PFSK-1 (cell line): Measurements from ENCODE around the gene PPP1R8.
A peak's percentile ranks its signal among the peaks of the same experiment; 100 is the strongest.

Experiments
- POLR2AphosphoS5 ChIP-seq: IDR thresholded peaks from 2 replicates; pipeline ENCODE4 v1.6.1; 2012; ENCODE audit warnings: low read depth, mild to moderate bottlenecking, control low read depth, low read length, moderate library complexity
- TF ChIP-seq, protein P1 (sequence below), 2 experiments: IDR thresholded peaks; 2 replicates each; pipeline versions ENCODE4 v1.6.1 to v1.8.0; 2011 to 2012; ENCODE audit warnings: low read depth in 2 of 2, low read length in 2 of 2, control low read depth in 1 of 2, inconsistent platforms in 1 of 2, mild to moderate bottlenecking in 1 of 2, moderate library complexity in 1 of 2; ENCODE audit not compliant: insufficient read depth in 1 of 2

DNA sequence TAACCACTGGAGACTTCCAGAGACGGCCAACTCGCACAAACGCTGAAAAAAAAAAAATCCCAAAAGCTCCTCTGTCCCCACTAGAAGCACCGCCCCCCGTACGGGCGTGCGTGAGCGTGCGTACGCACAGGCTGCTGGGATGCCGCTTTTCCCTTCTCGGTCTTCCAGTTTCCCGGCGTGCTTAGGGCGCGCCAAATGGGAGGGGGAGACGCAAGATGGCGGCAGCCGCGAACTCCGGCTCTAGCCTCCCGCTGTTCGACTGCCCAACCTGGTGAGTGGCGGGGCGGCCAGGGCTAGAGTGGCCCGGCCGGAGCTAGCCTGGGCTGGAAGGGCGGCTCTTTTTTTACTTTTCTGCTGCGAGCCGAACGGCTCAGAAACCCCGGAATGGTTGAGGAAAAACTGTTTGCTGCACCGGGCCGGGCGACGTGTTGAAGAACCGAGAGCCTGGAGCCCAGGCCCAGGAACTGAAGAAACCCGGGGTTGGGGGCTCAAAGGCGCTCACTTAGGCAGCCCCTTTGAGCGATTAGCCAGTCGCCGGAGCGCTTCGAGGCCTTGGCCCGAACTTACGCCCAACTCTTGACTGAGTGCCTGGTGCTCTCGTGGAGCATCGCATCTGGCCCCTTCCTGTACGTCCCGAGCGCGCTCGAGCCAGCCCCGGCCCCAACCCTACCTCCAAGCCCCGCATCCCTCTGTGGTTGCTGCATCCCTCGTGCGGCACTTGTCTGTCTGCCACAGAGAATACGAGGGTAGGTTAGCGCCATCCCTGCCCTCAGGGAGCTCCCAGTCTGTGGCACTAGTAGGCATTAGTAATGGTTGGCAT lies at the start of gene PPP1R8:
- peak; percentile 95 for TF ChIP-seq POLR2AphosphoS5
- TF ChIP-seq, protein P1, sequence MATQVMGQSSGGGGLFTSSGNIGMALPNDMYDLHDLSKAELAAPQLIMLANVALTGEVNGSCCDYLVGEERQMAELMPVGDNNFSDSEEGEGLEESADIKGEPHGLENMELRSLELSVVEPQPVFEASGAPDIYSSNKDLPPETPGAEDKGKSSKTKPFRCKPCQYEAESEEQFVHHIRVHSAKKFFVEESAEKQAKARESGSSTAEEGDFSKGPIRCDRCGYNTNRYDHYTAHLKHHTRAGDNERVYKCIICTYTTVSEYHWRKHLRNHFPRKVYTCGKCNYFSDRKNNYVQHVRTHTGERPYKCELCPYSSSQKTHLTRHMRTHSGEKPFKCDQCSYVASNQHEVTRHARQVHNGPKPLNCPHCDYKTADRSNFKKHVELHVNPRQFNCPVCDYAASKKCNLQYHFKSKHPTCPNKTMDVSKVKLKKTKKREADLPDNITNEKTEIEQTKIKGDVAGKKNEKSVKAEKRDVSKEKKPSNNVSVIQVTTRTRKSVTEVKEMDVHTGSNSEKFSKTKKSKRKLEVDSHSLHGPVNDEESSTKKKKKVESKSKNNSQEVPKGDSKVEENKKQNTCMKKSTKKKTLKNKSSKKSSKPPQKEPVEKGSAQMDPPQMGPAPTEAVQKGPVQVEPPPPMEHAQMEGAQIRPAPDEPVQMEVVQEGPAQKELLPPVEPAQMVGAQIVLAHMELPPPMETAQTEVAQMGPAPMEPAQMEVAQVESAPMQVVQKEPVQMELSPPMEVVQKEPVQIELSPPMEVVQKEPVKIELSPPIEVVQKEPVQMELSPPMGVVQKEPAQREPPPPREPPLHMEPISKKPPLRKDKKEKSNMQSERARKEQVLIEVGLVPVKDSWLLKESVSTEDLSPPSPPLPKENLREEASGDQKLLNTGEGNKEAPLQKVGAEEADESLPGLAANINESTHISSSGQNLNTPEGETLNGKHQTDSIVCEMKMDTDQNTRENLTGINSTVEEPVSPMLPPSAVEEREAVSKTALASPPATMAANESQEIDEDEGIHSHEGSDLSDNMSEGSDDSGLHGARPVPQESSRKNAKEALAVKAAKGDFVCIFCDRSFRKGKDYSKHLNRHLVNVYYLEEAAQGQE (IDR thresholded peaks at IDR 0.05; ENCODE audit: insufficient read depth in 1 of 2, low read depth in 2 of 2, low read length in 2 of 2): no peak; a peak in 1 of 4 replicates
